K562 (cell line): ENCODE results near the gene HMGB2. TPM values are rescaled to one million over a fixed set of nuclear protein-coding genes. Genes with fewer than 3 reads are reported as not detected.
A peak's percentile ranks its signal among the peaks of the same experiment; 100 is the strongest.

Experiments used
- ATAC-seq: fragments of 200-7000 bp; cut with Tn5 transposase; 3 replicates; pipeline ENCODE4 v1.9.1; 2020; ENCODE audit warnings: moderate library complexity
- BruUV-seq: library from RNA; stranded (reverse); fragments of 400-500 nt; replicated peaks from 2 replicates; lab custom pipeline; 2021; lab: Mats Ljungman, UMichigan
- CTCF ChIA-PET: fragments of 300-600 bp; formaldehyde crosslinking; extraction: SDS; loops from one replicate; lab custom pipeline; 2021; ENCODE audit warnings: low intra/inter-chr PET ratio; lab: Yijun Ruan, JAX
- POLR2A ChIA-PET: fragments of 300-600, 350-650 bp; sonication (Branson Sonifier 250); formaldehyde crosslinking; extraction: SDS; loops from one replicate; lab custom pipeline; 2021; ENCODE audit warnings: antibody characterized with exemption, inconsistent platforms; lab: Yijun Ruan, JAX
- DNase-seq, 4 experiments: peaks; one replicate each; pipeline versions ENCODE4 v3.0.0 to v3.0.0-alpha.2; 2011 to 2018; ENCODE audit warnings: low spot score in 3 of 4, mixed read lengths in 3 of 4; ENCODE audit errors: extremely low read depth in 1 of 4
- FAIRE-seq: peaks from 2 replicates; lab custom pipeline; 2011; peaks lifted over from hg19 to GRCh38; lab: Jason Lieb, UNC
- H2AFZ ChIP-seq: 2 replicates; pipeline ENCODE4 v1.6.0; 2011; ENCODE audit warnings: low read depth, low read length, control low read depth, inconsistent platforms
- H3K27ac ChIP-seq: fragments of 200-600 bp; 3 replicates; pipeline ENCODE4 v1.8.0; 2011; ENCODE audit warnings: low read depth, mild to moderate bottlenecking, control low read depth, inconsistent platforms, low read length, moderate library complexity, mixed read lengths; ENCODE audit errors: extremely low read depth
- H3K27me3 ChIP-seq, 2 experiments: fragments of 300-600 bp in 1 of 2; 2 replicates in 1 of 2; 3 replicates in 1 of 2; pipeline versions ENCODE4 v1.6.0 to v1.8.0; 2011; ENCODE audit warnings: inconsistent platforms in 2 of 2, low read length in 2 of 2, mild to moderate bottlenecking in 1 of 2, mixed read lengths in 1 of 2, moderate library complexity in 1 of 2; ENCODE audit not compliant: control insufficient read depth in 2 of 2, insufficient read depth in 2 of 2
- H3K36me3 ChIP-seq: fragments of 300-600 bp; 3 replicates; pipeline ENCODE4 v1.8.0; 2011; ENCODE audit warnings: mild to moderate bottlenecking, low read length, inconsistent platforms; ENCODE audit not compliant: control insufficient read depth, insufficient read depth
- H3K4me1 ChIP-seq, 2 experiments: fragments of 200-600 bp in 1 of 2; replicated peaks in 1 of 2; 2 replicates in 1 of 2; 3 replicates in 1 of 2; pipeline versions ENCODE4 v1.5.1 to v1.8.0; 2011; ENCODE audit warnings: inconsistent platforms in 2 of 2, low read length in 2 of 2, mild to moderate bottlenecking in 1 of 2, mixed read lengths in 1 of 2, moderate library complexity in 1 of 2; ENCODE audit not compliant: control insufficient read depth in 2 of 2, insufficient read depth in 2 of 2
- H3K4me2 ChIP-seq: 2 replicates; pipeline ENCODE4 v1.6.1; 2011; ENCODE audit warnings: low read length, control low read depth, inconsistent platforms, mixed read lengths; ENCODE audit not compliant: insufficient read depth
- H3K4me3 ChIP-seq: fragments of 200-600 bp; sonication (generic), shearing (Covaris generic); 2 replicates; pipeline ENCODE4 v1.5.1; 2016; ENCODE audit warnings: control low read depth, inconsistent platforms
- H3K79me2 ChIP-seq: fragments of 200-600 bp; 3 replicates; pipeline ENCODE4 v1.8.0; 2011; ENCODE audit warnings: low read length, inconsistent platforms; ENCODE audit not compliant: control insufficient read depth, insufficient read depth
- H3K9ac ChIP-seq, 2 experiments: 2 replicates each; pipeline versions ENCODE4 v1.6.0 to v1.6.1; 2011; ENCODE audit warnings: low read depth in 2 of 2, low read length in 2 of 2, control low read depth in 1 of 2, inconsistent platforms in 1 of 2, mild to moderate bottlenecking in 1 of 2, mixed read lengths in 1 of 2; ENCODE audit not compliant: insufficient read depth in 1 of 2
- H3K9me1 ChIP-seq: one replicate; pipeline ENCODE4 v1.6.0; 2011; ENCODE audit warnings: inconsistent platforms, mild to moderate bottlenecking, low read length, moderate library complexity; ENCODE audit not compliant: control insufficient read depth, insufficient read depth
- H3K9me3 ChIP-seq: replicated peaks from 2 replicates; pipeline ENCODE4 v1.5.1; 2011; ENCODE audit warnings: low read depth, low read length, inconsistent platforms; ENCODE audit not compliant: control insufficient read depth, insufficient read depth
- H4K20me1 ChIP-seq: replicated peaks from 2 replicates; pipeline ENCODE4 v1.6.1; 2011; ENCODE audit warnings: low read length, inconsistent platforms, mixed read lengths; ENCODE audit not compliant: control insufficient read depth, insufficient read depth
- CEBPG ChIP-seq, 3 experiments: fragments of 200-800 bp in 1 of 3; sonication (Bioruptor generic) in 1 of 3; sonication (generic) in 1 of 3; formaldehyde crosslinking in 1 of 3; IDR thresholded peaks in 2 of 3; conservative IDR thresholded peaks in 1 of 3; 2 replicates each; pipeline versions ENCODE4 v1.6.1 to v1.8.0; 2016 to 2022; ENCODE audit warnings: missing compliant biosample characterization in 2 of 3, missing genetic modification characterization in 2 of 3, mild to moderate bottlenecking in 1 of 3, missing genetic modification reagents in 1 of 3
- FOSL1 ChIP-seq: fragments of 200-800 bp; sonication (Bioruptor generic); conservative IDR thresholded peaks from 2 replicates; pipeline ENCODE4 v1.6.1; 2016; ENCODE audit warnings: missing genetic modification characterization, missing compliant biosample characterization
- JUND ChIP-seq, 2 experiments: IDR thresholded peaks; 2 replicates in 1 of 2; 3 replicates in 1 of 2; pipeline ENCODE4 v1.6.1; 2011; ENCODE audit warnings: borderline replicate concordance in 2 of 2, low read depth in 2 of 2, low read length in 2 of 2, improper control_type of control experiment in 1 of 2, missing biosample characterization in 1 of 2, missing genetic modification characterization in 1 of 2, missing genetic modification reagents in 1 of 2
- RUNX1 ChIP-seq: sonication (generic); IDR thresholded peaks from 2 replicates; pipeline ENCODE4 v1.6.1; 2016; ENCODE audit warnings: antibody characterized with exemption, low read depth
- SIX5 ChIP-seq, 2 experiments: IDR thresholded peaks; 2 replicates each; pipeline ENCODE4 v1.6.1; 2011; ENCODE audit warnings: low read length in 2 of 2, borderline replicate concordance in 1 of 2, low read depth in 1 of 2, mild to moderate bottlenecking in 1 of 2, moderate library complexity in 1 of 2; ENCODE audit not compliant: insufficient read depth in 1 of 2
- WGBS: fragments of 100-300 bp; shearing (Covaris generic); methylation state at CpG from one replicate; pipeline ENCODE4 v1.1.6; 2016; ENCODE audit warnings: low coverage, mixed read lengths; ENCODE audit not compliant: insufficient coverage; ENCODE audit errors: missing lambda C conversion rate; 5-methylcytosine and 5-hydroxymethylcytosine counted together
- in situ Hi-C: fragments of 300-500 bp; cut with MboI; formaldehyde crosslinking; loops from 4 replicates; pipeline ENCODE4 v1.15.0; 2018; ENCODE audit warnings: inconsistent platforms, mixed read lengths
- intact Hi-C: fragments of 100-400 bp; cut with micrococcal nuclease; formaldehyde crosslinking; loops from 2 replicates; pipeline ENCODE4 v1.14.2; 2022
- polyA plus RNA-seq, 8 experiments: library from polyadenylated mRNA; depleted of rRNA in 4 of 8; stranded (reverse) in 5 of 8; unstranded in 3 of 8; fragments of >200 nt; fragmentation: Nextera tagmentation in 2 of 8; fragmentation: Illumina TruSeq in 1 of 8; extraction: Ambion mirVana in 2 of 8; extraction: Trizol in 1 of 8; gene quantifications; 2 replicates each; pipeline versions ENCODE4 v1.2.1 to v1.2.3, GENCODE V29; 2011 to 2014; ENCODE audit warnings: inconsistent platforms in 1 of 8, missing spikeins in 1 of 8
- total RNA-seq, 7 experiments: library from RNA; depleted of rRNA in 6 of 7; stranded (reverse); fragments of >200 nt in 6 of 7; fragmentation: Illumina TruSeq in 2 of 7; extraction: Trizol in 2 of 7; gene quantifications; 2 replicates each; pipeline versions ENCODE4 v1.2.1 to v1.2.3, GENCODE V29; 2011 to 2021; ENCODE audit warnings: low replicate concordance in 1 of 7
- TF ChIP-seq, protein P1 (sequence below), 2 experiments: fragments of 450-650 bp; formaldehyde crosslinking in 1 of 2; IDR thresholded peaks; 2 replicates each; pipeline versions ENCODE4 v1.4.0 to v1.6.1; 2014 to 2020; ENCODE audit warnings: mild to moderate bottlenecking in 2 of 2, borderline replicate concordance in 1 of 2, low read depth in 1 of 2
- TF ChIP-seq, protein P2 (sequence below), 3 experiments: IDR thresholded peaks in 2 of 3; conservative IDR thresholded peaks in 1 of 3; 2 replicates each; pipeline ENCODE4 v1.5.1; 2011 to 2012; ENCODE audit warnings: low read length in 3 of 3, mild to moderate bottlenecking in 3 of 3, control low read depth in 2 of 3, improper control_type of control experiment in 1 of 3, inconsistent platforms in 1 of 3, low read depth in 1 of 3, mixed read lengths in 1 of 3, moderate library complexity in 1 of 3; ENCODE audit not compliant: insufficient read depth in 2 of 3

Gene HMGB2
- total and polyA plus RNA-seq, 9 of the 15 experiments (the other 6 are each of a cell fraction or from before 2014, with no cell fraction given), result 309 to 822 (median 626) TPM

DNA sequence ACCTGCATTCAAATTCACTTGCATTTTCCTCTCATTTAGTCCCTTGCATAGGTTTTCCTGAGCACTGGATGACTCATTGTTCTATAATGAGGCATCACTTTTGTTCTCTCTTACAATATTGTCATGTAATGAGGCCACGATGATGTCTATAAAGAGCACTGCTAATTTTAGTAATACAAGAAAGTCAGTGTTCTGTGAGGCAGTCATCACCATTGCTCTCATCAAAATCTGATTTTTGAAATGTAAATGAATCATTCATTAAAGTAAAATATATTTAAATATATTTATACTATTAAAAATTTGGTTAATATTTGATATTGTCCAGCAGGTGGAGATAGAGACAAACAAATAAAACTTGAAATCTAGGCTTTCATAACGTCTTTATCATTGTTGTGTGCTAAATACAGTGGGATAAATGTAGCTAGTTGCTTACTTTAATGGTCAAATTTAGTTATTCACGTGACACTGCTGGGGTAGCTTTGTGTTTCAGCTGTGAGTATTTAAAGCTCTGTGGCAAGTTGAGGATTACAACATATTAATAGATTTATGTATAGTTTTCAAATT, 15.4 kb downstream of the HMGB2 start:
- DNase-seq (peak in 1 of 4 experiments; percentile 17), ATAC-seq (no peak), FAIRE-seq (no peak)
- BruUV-seq, result no TSS peak
- Histone ChIP-seq H3K27me3 (no peaks in the 10 kb centered on the region), H3K4me1 (no peaks in the 10 kb centered on the region; a peak in 1 of 5 replicates), H3K4me2 (no peak overlapping the region), H3K4me3 (no peak overlapping the region), H3K79me2 (no peaks in the 10 kb centered on the region), H3K9me1 (no peaks in the 10 kb centered on the region), H3K36me3 (peaks cover 61% of the 10 kb centered on the region; the same call in 2 of the 3 replicates), H2AFZ (no peak overlapping the region), H3K27ac (no peak overlapping the region), H4K20me1 (no peaks in the 10 kb centered on the region), H3K9ac (no peak overlapping the region), H3K9me3 (no peaks in the 10 kb centered on the region)
- POLR2A ChIA-PET, result interaction anchor here (1.3 to 1.8 kb wide), 2 partner anchors 16 to 17 kb away, joined by 3 to 6 read pairs; partner anchors contain the start of gene HMGB2
- 31% methylated on average over 3 of the region's 3 CpGs for WGBS
- CTCF ChIA-PET, result interaction anchor here (0.6 to 4.7 kb wide), 5 partner anchors 95 to 300 kb away, joined by 3 to 57 read pairs (median 4); no protein-coding TSS in a partner anchor
- intact Hi-C loops (loop anchor here (1.0 to 2.0 kb wide), 2 partner anchors 99 to 176 kb away; no protein-coding TSS in a partner anchor), in situ Hi-C loops (loop anchor here (5.0 kb wide), 1 partner anchor 99 kb away; no protein-coding TSS in a partner anchor)
- TF ChIP-seq FOSL1 (tag), result peak; percentile 55
- TF ChIP-seq, protein P1, sequence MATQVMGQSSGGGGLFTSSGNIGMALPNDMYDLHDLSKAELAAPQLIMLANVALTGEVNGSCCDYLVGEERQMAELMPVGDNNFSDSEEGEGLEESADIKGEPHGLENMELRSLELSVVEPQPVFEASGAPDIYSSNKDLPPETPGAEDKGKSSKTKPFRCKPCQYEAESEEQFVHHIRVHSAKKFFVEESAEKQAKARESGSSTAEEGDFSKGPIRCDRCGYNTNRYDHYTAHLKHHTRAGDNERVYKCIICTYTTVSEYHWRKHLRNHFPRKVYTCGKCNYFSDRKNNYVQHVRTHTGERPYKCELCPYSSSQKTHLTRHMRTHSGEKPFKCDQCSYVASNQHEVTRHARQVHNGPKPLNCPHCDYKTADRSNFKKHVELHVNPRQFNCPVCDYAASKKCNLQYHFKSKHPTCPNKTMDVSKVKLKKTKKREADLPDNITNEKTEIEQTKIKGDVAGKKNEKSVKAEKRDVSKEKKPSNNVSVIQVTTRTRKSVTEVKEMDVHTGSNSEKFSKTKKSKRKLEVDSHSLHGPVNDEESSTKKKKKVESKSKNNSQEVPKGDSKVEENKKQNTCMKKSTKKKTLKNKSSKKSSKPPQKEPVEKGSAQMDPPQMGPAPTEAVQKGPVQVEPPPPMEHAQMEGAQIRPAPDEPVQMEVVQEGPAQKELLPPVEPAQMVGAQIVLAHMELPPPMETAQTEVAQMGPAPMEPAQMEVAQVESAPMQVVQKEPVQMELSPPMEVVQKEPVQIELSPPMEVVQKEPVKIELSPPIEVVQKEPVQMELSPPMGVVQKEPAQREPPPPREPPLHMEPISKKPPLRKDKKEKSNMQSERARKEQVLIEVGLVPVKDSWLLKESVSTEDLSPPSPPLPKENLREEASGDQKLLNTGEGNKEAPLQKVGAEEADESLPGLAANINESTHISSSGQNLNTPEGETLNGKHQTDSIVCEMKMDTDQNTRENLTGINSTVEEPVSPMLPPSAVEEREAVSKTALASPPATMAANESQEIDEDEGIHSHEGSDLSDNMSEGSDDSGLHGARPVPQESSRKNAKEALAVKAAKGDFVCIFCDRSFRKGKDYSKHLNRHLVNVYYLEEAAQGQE (IDR thresholded peaks at IDR 0.05; ENCODE audit: borderline replicate concordance), result no peak; the same call in 1 of the 2 replicates
- TF ChIP-seq, protein P1 (CRISPR knock-in tag; IDR thresholded peaks at IDR 0.05; ENCODE audit: low read depth), result no peak
- TF ChIP-seq, protein P2, sequence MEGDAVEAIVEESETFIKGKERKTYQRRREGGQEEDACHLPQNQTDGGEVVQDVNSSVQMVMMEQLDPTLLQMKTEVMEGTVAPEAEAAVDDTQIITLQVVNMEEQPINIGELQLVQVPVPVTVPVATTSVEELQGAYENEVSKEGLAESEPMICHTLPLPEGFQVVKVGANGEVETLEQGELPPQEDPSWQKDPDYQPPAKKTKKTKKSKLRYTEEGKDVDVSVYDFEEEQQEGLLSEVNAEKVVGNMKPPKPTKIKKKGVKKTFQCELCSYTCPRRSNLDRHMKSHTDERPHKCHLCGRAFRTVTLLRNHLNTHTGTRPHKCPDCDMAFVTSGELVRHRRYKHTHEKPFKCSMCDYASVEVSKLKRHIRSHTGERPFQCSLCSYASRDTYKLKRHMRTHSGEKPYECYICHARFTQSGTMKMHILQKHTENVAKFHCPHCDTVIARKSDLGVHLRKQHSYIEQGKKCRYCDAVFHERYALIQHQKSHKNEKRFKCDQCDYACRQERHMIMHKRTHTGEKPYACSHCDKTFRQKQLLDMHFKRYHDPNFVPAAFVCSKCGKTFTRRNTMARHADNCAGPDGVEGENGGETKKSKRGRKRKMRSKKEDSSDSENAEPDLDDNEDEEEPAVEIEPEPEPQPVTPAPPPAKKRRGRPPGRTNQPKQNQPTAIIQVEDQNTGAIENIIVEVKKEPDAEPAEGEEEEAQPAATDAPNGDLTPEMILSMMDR (IDR thresholded peaks at IDR 0.05 in 2 of 3, conservative IDR thresholded peaks at IDR 0.05 in 1 of 3; ENCODE audit: insufficient read depth in 2 of 3, low read depth in 1 of 3, low read length in 3 of 3), result peak in 2 of 3 experiments; percentile 12 to 46; a peak in 3 of 6 replicates
- no peak for TF ChIP-seq RUNX1
- TF ChIP-seq SIX5 (IDR thresholded peaks at IDR 0.05; ENCODE audit: borderline replicate concordance in 1 of 2, insufficient read depth in 1 of 2, low read depth in 1 of 2, low read length in 2 of 2), result no peak
- no peak for TF ChIP-seq CEBPG (CRISPR knock-in tag; IDR thresholded peaks at IDR 0.05)
- TF ChIP-seq CEBPG (tag; conservative IDR thresholded peaks at IDR 0.05 in 1 of 2, IDR thresholded peaks at IDR 0.05 in 1 of 2), result no peak
- peak; percentile 10; the same call in 1 of the 2 replicates for TF ChIP-seq JUND (IDR thresholded peaks at IDR 0.05; ENCODE audit: borderline replicate concordance, low read depth, low read length)
- TF ChIP-seq JUND (tag; IDR thresholded peaks at IDR 0.05; ENCODE audit: borderline replicate concordance, low read depth, low read length), result peak; percentile 19; the same call in 1 of the 3 replicates
